GM23338 (cell line): ENCODE results near the gene DELE1. TPM values are rescaled to one million over a fixed set of nuclear protein-coding genes. Genes with fewer than 3 reads are reported as not detected.

Source experiments
- ATAC-seq: fragments of 200-7000 bp; cut with Tn5 transposase; 3 replicates; pipeline ENCODE4 v1.9.1; 2020
- DNase-seq: peaks from one replicate; pipeline ENCODE4 v3.0.0-alpha.2; 2015; ENCODE audit warnings: low spot score
- H2AFZ ChIP-seq: fragments of 200-600 bp; sonication (generic); 2 replicates; pipeline ENCODE4 v1.8.0; 2016; ENCODE audit warnings: antibody characterized with exemption, mild to moderate bottlenecking, moderate library complexity
- H3F3A ChIP-seq: fragments of 200-600 bp; sonication (generic); replicated peaks from 2 replicates; pipeline ENCODE4 v1.8.0; 2017; ENCODE audit warnings: antibody characterized with exemption, mixed run types, low read depth
- H3K27ac ChIP-seq: fragments of 200-600 bp; sonication (generic); 2 replicates; pipeline ENCODE4 v1.6.1; 2016; ENCODE audit warnings: low read depth
- H3K27me3 ChIP-seq: fragments of 200-600 bp; sonication (generic); 2 replicates; pipeline ENCODE4 v1.8.0; 2016; ENCODE audit warnings: mild to moderate bottlenecking, mixed run types, moderate library complexity; ENCODE audit not compliant: insufficient read depth
- H3K36me3 ChIP-seq: fragments of 200-600 bp; sonication (generic); 2 replicates; pipeline ENCODE4 v1.8.0; 2016; ENCODE audit warnings: mild to moderate bottlenecking; ENCODE audit not compliant: insufficient read depth
- H3K4me1 ChIP-seq: fragments of 200-600 bp; sonication (generic); 2 replicates; pipeline ENCODE4 v1.8.0; 2016; ENCODE audit warnings: mild to moderate bottlenecking, moderate library complexity; ENCODE audit not compliant: insufficient read depth
- H3K4me2 ChIP-seq: fragments of 200-600 bp; sonication (generic); 2 replicates; pipeline ENCODE4 v1.7.1; 2017; ENCODE audit warnings: mixed run types
- H3K4me3 ChIP-seq: fragments of 200-600 bp; sonication (generic); 2 replicates; pipeline ENCODE4 v1.6.1; 2016; ENCODE audit warnings: mixed run types
- H3K79me2 ChIP-seq: fragments of 200-600 bp; sonication (generic); replicated peaks from 2 replicates; pipeline ENCODE4 v1.8.0; 2017; ENCODE audit warnings: mild to moderate bottlenecking; ENCODE audit not compliant: insufficient read depth
- H3K9me2 ChIP-seq: fragments of 200-600 bp; sonication (generic); 2 replicates; pipeline ENCODE4 v1.8.0; 2017; ENCODE audit not compliant: insufficient read depth
- H4K20me1 ChIP-seq: fragments of 200-600 bp; sonication (generic); replicated peaks from 2 replicates; pipeline ENCODE4 v1.8.0; 2017; ENCODE audit warnings: mild to moderate bottlenecking; ENCODE audit not compliant: insufficient read depth
- H3K27ac Mint-ChIP-seq: 2 replicates; pipeline ENCODE4 v1.8.0; 2020; ENCODE audit warnings: inconsistent platforms, mild to moderate bottlenecking, moderate library complexity, mixed read lengths
- H3K27me3 Mint-ChIP-seq: 3 replicates; pipeline ENCODE4 v1.8.0; 2022; ENCODE audit warnings: low read depth, mild to moderate bottlenecking, moderate library complexity, mixed read lengths, inconsistent platforms; ENCODE audit not compliant: insufficient read depth, poor library complexity
- H3K36me3 Mint-ChIP-seq: 3 replicates; pipeline ENCODE4 v1.8.0; 2021; ENCODE audit warnings: low read depth, mild to moderate bottlenecking, inconsistent platforms, moderate library complexity, mixed read lengths
- H3K4me1 Mint-ChIP-seq: 3 replicates; pipeline ENCODE4 v1.8.0; 2020; ENCODE audit warnings: mild to moderate bottlenecking, inconsistent platforms, mixed read lengths
- H3K4me3 Mint-ChIP-seq: 3 replicates; pipeline ENCODE4 v1.8.0; 2021; ENCODE audit warnings: moderate library complexity, mild to moderate bottlenecking, inconsistent platforms, mixed read lengths
- H3K9me3 Mint-ChIP-seq: 3 replicates; pipeline ENCODE4 v1.8.0; 2020; ENCODE audit warnings: moderate library complexity, mild to moderate bottlenecking, inconsistent platforms, mixed read lengths
- CREB1 ChIP-seq: fragments of 250-450 bp; sonication (Bioruptor Pico); IDR thresholded peaks from 2 replicates; pipeline ENCODE4 v1.5.0; 2020; ENCODE audit warnings: low read depth, mild to moderate bottlenecking, moderate library complexity
- CTCF ChIP-seq, 2 experiments: fragments of 200-600 bp in 1 of 2; sonication (generic) in 1 of 2; conservative IDR thresholded peaks; 2 replicates each; pipeline versions ENCODE4 v1.5.1 to v1.6.1; 2016 to 2017; ENCODE audit warnings: antibody characterized with exemption in 2 of 2, low read depth in 2 of 2, mild to moderate bottlenecking in 2 of 2, moderate library complexity in 1 of 2
- EZH2 ChIP-seq: fragments of 200-600 bp; sonication (generic); IDR thresholded peaks from one replicate; pipeline ENCODE4 v1.8.0; 2017; ENCODE audit warnings: antibody characterized with exemption, mild to moderate bottlenecking, low read depth; ENCODE audit not compliant: unreplicated experiment
- JUNB ChIP-seq: IDR thresholded peaks from one replicate; pipeline ENCODE4 v1.6.1; 2016; ENCODE audit warnings: antibody characterized with exemption; ENCODE audit not compliant: unreplicated experiment
- NANOG ChIP-seq: IDR thresholded peaks from 2 replicates; pipeline ENCODE4 v1.6.1; 2016; ENCODE audit warnings: antibody characterized with exemption, borderline replicate concordance
- POLR2AphosphoS5 ChIP-seq: IDR thresholded peaks from 2 replicates; pipeline ENCODE4 v1.6.1; 2016; ENCODE audit warnings: antibody characterized with exemption, low read depth
- ZNF114 ChIP-seq: fragments of 250-450 bp; sonication (Bioruptor Pico); IDR thresholded peaks from 2 replicates; pipeline ENCODE4 v1.5.0; 2020; ENCODE audit warnings: mild to moderate bottlenecking, moderate library complexity
- ZNF331 ChIP-seq: fragments of 250-450 bp; sonication (Bioruptor Pico); IDR thresholded peaks from 2 replicates; pipeline ENCODE4 v1.5.0; 2020; ENCODE audit warnings: low read depth, mild to moderate bottlenecking, moderate library complexity
- polyA plus RNA-seq: library from polyadenylated mRNA; unstranded; fragments of >200 nt; fragmentation: Nextera tagmentation; extraction: Ambion mirVana; gene quantifications from 2 replicates; pipeline ENCODE4 v1.2.1, GENCODE V29; 2016
- total RNA-seq: library from RNA; depleted of rRNA; stranded (reverse); fragments of >200 nt; shearing (Covaris generic); gene quantifications from 2 replicates; pipeline ENCODE4 v1.2.3, GENCODE V29; 2014
- TF ChIP-seq, protein P1 (sequence below): fragments of 250-450 bp; sonication (Bioruptor Pico); IDR thresholded peaks from 2 replicates; pipeline ENCODE4 v1.5.0; 2020; ENCODE audit warnings: mild to moderate bottlenecking, moderate library complexity
- TF ChIP-seq, protein P2 (sequence below): IDR thresholded peaks from one replicate; pipeline ENCODE4 v1.6.1; 2018; ENCODE audit warnings: antibody characterized with exemption; ENCODE audit not compliant: unreplicated experiment

Gene DELE1
- total and polyA plus RNA-seq, 2 experiments from 2014 or later: 26.9 to 62.2 TPM

DNA sequence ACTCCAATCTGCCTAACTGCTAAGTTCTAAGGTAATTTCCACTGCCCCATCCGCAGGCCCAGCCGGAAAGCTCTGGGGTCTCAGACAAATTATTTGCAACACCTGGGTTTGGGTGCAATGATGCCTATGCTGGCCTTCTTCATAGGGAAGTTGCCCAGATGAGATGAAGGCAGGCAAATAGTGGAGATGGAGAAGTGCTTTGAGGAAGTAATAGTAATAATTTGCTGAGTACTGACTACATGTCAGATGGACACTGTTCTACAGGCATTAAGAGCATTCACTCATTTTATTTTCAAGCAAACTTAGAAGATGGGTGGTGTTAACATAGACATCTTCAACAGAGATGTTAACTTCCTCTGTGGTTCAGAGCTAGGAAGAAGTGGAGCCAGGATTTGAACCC is 30.5 kb downstream of the DELE1 start:
- peaks cover 3% of the 10 kb centered on the region for H3K27me3 Mint-ChIP-seq
- H3K27me3 ChIP-seq: no peaks in the 10 kb centered on the region
- H3K4me3 Mint-ChIP-seq: no peak overlapping the region
- no peaks in the 10 kb centered on the region for H3K9me3 Mint-ChIP-seq
- TF ChIP-seq ZNF114 (CRISPR knock-in tag) (no peak), EZH2 (no peak), CTCF (conservative IDR thresholded peaks at IDR 0.05; ENCODE audit: low read depth in 2 of 2) (no peak), JUNB (no peak), CREB1 (CRISPR knock-in tag) (no peak), POLR2AphosphoS5 (no peak), ZNF331 (CRISPR knock-in tag) (no peak), NANOG (no peak)
- TF ChIP-seq, protein P1, sequence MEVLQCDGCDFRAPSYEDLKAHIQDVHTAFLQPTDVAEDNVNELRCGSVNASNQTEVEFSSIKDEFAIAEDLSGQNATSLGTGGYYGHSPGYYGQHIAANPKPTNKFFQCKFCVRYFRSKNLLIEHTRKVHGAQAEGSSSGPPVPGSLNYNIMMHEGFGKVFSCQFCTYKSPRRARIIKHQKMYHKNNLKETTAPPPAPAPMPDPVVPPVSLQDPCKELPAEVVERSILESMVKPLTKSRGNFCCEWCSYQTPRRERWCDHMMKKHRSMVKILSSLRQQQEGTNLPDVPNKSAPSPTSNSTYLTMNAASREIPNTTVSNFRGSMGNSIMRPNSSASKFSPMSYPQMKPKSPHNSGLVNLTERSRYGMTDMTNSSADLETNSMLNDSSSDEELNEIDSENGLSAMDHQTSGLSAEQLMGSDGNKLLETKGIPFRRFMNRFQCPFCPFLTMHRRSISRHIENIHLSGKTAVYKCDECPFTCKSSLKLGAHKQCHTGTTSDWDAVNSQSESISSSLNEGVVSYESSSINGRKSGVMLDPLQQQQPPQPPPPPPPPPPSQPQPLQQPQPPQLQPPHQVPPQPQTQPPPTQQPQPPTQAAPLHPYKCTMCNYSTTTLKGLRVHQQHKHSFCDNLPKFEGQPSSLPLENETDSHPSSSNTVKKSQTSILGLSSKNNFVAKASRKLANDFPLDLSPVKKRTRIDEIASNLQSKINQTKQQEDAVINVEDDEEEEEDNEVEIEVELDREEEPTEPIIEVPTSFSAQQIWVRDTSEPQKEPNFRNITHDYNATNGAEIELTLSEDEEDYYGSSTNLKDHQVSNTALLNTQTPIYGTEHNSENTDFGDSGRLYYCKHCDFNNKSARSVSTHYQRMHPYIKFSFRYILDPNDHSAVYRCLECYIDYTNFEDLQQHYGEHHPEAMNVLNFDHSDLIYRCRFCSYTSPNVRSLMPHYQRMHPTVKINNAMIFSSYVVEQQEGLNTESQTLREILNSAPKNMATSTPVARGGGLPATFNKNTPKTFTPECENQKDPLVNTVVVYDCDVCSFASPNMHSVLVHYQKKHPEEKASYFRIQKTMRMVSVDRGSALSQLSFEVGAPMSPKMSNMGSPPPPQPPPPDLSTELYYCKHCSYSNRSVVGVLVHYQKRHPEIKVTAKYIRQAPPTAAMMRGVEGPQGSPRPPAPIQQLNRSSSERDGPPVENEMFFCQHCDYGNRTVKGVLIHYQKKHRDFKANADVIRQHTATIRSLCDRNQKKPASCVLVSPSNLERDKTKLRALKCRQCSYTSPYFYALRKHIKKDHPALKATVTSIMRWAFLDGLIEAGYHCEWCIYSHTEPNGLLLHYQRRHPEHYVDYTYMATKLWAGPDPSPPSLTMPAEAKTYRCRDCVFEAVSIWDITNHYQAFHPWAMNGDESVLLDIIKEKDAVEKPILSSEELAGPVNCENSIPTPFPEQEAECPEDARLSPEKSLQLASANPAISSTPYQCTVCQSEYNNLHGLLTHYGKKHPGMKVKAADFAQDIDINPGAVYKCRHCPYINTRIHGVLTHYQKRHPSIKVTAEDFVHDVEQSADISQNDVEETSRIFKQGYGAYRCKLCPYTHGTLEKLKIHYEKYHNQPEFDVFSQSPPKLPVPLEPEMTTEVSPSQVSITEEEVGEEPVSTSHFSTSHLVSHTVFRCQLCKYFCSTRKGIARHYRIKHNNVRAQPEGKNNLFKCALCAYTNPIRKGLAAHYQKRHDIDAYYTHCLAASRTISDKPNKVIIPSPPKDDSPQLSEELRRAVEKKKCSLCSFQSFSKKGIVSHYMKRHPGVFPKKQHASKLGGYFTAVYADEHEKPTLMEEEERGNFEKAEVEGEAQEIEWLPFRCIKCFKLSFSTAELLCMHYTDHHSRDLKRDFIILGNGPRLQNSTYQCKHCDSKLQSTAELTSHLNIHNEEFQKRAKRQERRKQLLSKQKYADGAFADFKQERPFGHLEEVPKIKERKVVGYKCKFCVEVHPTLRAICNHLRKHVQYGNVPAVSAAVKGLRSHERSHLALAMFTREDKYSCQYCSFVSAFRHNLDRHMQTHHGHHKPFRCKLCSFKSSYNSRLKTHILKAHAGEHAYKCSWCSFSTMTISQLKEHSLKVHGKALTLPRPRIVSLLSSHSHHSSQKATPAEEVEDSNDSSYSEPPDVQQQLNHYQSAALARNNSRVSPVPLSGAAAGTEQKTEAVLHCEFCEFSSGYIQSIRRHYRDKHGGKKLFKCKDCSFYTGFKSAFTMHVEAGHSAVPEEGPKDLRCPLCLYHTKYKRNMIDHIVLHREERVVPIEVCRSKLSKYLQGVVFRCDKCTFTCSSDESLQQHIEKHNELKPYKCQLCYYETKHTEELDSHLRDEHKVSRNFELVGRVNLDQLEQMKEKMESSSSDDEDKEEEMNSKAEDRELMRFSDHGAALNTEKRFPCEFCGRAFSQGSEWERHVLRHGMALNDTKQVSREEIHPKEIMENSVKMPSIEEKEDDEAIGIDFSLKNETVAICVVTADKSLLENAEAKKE (CRISPR knock-in tag): no peak
- TF ChIP-seq, protein P2, sequence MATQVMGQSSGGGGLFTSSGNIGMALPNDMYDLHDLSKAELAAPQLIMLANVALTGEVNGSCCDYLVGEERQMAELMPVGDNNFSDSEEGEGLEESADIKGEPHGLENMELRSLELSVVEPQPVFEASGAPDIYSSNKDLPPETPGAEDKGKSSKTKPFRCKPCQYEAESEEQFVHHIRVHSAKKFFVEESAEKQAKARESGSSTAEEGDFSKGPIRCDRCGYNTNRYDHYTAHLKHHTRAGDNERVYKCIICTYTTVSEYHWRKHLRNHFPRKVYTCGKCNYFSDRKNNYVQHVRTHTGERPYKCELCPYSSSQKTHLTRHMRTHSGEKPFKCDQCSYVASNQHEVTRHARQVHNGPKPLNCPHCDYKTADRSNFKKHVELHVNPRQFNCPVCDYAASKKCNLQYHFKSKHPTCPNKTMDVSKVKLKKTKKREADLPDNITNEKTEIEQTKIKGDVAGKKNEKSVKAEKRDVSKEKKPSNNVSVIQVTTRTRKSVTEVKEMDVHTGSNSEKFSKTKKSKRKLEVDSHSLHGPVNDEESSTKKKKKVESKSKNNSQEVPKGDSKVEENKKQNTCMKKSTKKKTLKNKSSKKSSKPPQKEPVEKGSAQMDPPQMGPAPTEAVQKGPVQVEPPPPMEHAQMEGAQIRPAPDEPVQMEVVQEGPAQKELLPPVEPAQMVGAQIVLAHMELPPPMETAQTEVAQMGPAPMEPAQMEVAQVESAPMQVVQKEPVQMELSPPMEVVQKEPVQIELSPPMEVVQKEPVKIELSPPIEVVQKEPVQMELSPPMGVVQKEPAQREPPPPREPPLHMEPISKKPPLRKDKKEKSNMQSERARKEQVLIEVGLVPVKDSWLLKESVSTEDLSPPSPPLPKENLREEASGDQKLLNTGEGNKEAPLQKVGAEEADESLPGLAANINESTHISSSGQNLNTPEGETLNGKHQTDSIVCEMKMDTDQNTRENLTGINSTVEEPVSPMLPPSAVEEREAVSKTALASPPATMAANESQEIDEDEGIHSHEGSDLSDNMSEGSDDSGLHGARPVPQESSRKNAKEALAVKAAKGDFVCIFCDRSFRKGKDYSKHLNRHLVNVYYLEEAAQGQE: no peak
- no peaks in the 10 kb centered on the region for H3K9me2 ChIP-seq
- H3K79me2 ChIP-seq: no peaks in the 10 kb centered on the region
- no peaks in the 10 kb centered on the region for H4K20me1 ChIP-seq
- no peak overlapping the region for H2AFZ ChIP-seq
- no peak overlapping the region for H3K4me2 ChIP-seq
- no peaks in the 10 kb centered on the region for H3F3A ChIP-seq
- H3K4me1 ChIP-seq: peaks cover 11% of the 10 kb centered on the region
- H3K27ac ChIP-seq: no peak overlapping the region
- DNase-seq (no peak), ATAC-seq (no peak)
- no peaks in the 10 kb centered on the region for H3K36me3 ChIP-seq
- peaks cover 30% of the 10 kb centered on the region for H3K4me1 Mint-ChIP-seq
- H3K4me3 ChIP-seq: no peak overlapping the region
- no peaks in the 10 kb centered on the region for H3K36me3 Mint-ChIP-seq
- H3K27ac Mint-ChIP-seq: no peak overlapping the region
